GM13976 (cell line): ENCODE measurements around the gene PIGX.
"Not testable (repeated sequence)": the region's sequence is repeated elsewhere in the genome, so short reads cannot be mapped to it uniquely, and the experiment has no call there.

Experiments used
- DNase-seq: peaks from one replicate; pipeline ENCODE4 v3.0.0; 2012; ENCODE audit warnings: low spot score
- in situ Hi-C: fragments of 300-500 bp; cut with MboI; formaldehyde crosslinking; loops from one replicate; pipeline ENCODE4 v1.12.0; 2022; ENCODE audit warnings: low sequenced_read_pairs, mixed read lengths, inconsistent platforms; ENCODE audit not compliant: unreplicated experiment
- TF ChIP-seq, protein P1 (sequence below): IDR thresholded peaks from 2 replicates; pipeline ENCODE4 v1.5.1; 2012; ENCODE audit warnings: borderline replicate concordance, mild to moderate bottlenecking; ENCODE audit not compliant: insufficient read depth; ENCODE audit errors: extremely low read depth, missing control alignments, control extremely low read depth

The PIGX gene

DNA sequence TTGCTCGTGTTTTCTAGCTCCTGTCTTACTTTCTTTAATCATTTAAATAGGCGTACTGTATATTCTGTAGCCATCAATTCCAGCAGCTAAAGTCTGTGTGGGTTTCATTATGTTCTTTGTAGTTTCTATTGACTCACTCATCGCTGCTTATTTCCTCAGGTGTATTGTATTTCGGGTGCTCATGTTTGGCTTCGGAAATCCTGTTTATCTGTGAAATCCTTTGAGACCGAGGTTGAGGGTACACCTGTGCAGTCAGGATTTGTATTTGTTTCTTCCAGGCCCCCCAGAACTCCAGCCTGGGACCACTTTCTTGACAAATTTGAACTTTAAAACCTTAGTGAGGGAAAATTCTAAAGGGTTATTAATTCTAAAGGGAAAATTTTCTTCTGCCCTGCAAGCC, 25.5 kb downstream of the PIGX start:
- in situ Hi-C loops = no loop called here
- no peak for DNase-seq

DNA sequence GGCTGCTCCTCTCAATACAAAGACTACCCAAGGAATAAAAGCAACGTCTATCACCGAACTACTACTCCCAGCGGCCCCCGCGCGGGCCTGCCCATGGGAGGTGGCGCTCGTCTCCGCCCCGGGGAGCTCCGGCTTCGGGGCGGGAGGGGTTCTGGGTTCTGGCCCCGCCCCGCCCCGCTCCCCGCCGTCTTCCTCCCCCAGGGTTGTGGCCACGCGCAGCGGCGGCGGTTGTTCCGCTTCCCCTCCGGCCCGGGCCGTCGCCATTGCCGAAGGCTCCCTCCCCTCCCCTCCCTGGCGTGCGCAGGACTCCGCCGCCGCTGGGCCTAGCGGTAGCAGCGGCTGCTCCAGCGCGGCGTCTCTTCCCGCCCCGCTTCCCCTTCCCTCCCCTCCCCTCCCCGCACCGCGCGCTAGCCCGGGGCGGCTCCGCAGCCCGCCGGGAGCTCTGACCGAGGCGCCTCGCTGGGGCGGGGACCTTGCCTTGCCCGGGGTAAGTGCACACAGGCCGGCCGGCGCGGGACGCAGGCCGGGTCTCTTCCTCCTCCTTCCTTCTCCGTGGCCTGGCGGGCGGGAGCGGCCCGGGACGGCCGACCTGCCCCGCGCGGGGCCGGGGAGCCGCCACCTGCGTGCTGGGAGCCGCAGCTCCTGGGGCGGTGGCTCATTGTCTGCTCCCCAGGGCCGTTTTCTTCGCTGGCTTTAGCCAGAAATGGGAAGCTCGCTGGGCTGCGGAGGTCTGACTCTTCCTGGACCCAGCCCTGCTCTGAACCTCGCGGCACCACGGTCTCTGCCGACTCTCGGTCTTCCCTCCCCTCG, 27.7 kb downstream of the PIGX start, which contains the start of gene PAK2:
TSS of gene PAK2 (plus strand) at position 187 of the 810 bp plus-strand sequence. CDS start 42,790 bp downstream, outside the sequence.
- in situ Hi-C loops = no loop called here
- TF ChIP-seq, protein P1, sequence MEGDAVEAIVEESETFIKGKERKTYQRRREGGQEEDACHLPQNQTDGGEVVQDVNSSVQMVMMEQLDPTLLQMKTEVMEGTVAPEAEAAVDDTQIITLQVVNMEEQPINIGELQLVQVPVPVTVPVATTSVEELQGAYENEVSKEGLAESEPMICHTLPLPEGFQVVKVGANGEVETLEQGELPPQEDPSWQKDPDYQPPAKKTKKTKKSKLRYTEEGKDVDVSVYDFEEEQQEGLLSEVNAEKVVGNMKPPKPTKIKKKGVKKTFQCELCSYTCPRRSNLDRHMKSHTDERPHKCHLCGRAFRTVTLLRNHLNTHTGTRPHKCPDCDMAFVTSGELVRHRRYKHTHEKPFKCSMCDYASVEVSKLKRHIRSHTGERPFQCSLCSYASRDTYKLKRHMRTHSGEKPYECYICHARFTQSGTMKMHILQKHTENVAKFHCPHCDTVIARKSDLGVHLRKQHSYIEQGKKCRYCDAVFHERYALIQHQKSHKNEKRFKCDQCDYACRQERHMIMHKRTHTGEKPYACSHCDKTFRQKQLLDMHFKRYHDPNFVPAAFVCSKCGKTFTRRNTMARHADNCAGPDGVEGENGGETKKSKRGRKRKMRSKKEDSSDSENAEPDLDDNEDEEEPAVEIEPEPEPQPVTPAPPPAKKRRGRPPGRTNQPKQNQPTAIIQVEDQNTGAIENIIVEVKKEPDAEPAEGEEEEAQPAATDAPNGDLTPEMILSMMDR = no peak
- DNase-seq = peak; percentile 95

More for the DNA sequence above, 25.5 kb downstream of the PIGX start:
- TF ChIP-seq, protein P1 = no peak

DNA sequence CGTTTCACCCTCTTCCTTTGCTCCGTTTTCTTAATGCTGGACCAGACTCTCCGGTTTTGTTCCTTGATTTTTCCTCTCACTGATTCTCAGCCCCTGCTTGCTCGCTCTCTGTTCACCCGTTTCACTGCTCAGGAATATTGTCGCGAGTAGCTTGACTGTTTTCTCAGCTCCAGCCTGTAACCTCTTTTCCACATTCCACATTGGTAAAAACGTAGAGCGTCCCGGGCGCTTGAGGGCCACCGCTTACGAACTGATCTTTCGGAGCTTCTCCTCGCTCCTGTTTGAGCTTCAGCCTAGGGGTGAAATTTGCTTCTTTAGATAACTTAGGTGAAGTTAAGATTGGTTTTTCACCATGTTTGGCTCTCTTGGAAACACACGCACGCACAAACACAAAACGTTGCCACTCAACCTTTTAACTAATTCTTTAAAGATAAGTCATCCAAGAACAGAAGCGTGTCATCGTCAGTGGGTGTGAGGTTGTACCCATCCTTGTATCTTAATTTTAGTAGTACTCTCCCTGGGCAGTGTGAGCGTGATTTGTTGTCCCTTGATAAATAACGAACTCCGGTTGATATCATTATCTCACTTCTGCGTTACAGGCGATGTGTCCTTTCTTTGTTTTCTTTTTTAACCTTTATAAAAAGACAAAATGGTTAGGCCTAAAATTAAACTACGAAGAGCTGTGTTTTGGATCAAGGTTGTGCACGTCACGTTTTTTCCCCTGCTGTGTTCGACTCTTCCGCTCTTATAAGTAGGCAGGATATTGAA, 28.5 kb downstream of the PIGX start:
- TF ChIP-seq, protein P1 = no peak
- in situ Hi-C loops = no loop called here
- peak; percentile 42 for DNase-seq

DNA sequence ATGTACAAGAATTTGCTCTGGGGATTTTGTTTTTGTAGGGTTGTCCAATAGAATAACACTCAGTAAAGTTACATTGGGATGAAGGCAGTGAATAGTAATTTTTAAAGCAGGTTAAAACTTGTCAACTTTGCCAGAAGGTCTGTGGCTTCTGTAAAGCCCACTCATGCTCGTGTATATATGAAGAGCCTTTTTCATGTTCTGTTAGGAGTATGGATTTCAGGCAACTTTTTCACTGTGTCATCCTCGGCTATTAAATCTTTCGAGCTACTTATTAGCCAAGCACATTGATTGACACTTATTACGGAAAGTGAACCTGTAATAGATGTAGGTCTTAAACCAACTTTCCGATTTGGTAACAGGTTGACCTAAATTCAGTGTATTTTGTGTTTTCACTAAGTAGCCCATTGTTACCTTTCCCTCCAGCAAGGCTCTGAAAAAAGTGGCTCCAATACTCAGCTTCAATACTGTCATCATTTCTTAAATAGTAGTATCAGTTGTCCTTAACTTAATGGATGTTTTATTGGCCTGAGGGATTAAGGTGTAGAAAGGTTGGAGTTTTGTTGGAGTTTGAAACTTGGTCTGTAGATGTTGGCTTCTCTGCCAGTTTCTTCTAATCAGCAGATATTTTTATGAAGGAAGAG, 29.2 kb downstream of the PIGX start:
- TF ChIP-seq, protein P1 = no peak
- DNase-seq = no peak
- in situ Hi-C loops = no loop called here

DNA sequence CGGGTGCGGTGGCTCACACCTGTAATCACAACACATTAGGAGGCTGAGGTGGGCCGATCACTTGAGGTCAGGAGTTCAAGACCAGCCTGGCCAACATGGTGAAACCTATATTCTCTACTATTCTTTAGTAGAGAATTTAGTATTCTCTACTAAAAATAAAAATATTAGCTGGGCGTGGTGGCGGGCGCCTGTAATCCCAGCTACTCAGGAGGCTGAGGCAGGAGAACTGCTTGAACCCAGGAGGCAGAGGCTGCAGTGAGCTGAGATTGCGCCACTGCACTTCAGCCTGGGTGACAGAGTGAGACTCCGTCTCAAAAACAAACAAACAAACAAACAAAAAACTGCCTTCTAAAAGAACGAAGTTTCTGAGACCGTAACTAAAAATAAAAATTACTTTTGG, 31.4 kb downstream of the PIGX start:
- in situ Hi-C loops = not testable (repeated sequence)

DNA sequence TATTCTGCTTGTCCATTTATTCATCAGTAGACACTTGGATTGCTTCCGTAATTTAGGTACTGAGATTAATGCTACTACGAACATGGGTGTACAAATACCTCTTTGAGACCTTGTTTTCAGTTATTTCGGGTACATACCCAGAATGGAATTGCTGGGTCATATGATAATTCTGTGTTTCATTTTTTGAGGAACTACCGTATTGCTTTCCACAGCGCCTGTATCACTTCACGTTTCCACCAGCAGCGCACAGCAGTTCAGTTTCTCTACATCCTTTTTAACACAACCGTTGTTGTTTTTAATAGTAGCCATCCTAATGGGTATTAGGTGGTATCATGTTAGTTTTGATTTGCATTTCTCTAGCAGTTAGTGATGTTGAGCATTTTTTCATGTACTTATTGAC, 36.9 kb downstream of the PIGX start:
- DNase-seq = no peak
- in situ Hi-C loops = no loop called here
- TF ChIP-seq, protein P1 = no peak

More for the DNA sequence above, 31.4 kb downstream of the PIGX start:
- not testable (repeated sequence) for DNase-seq

DNA sequence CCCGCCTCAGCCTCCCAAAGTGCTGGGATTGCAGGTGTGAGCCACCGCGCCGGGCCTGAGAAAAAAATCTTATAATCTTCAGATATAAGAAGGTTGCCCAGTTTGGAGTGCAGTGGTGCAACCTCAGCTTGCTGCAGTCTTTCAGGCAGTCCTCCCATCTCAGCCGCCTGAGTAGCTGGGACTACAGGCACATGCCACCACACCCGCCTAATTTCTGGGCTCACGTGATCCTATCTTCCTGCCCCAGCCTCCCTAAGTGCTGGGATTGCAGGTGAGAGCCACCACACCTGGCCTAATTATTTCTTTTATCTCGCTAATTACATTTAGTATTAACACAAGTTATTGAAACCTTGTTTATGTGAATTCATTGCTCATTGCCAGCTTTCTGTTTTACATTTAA, 41.0 kb downstream of the PIGX start:
- in situ Hi-C loops = no loop called here
- TF ChIP-seq, protein P1 = no peak
- DNase-seq = no peak
